ENCODE measurements around the gene TXNIP.

DNA sequence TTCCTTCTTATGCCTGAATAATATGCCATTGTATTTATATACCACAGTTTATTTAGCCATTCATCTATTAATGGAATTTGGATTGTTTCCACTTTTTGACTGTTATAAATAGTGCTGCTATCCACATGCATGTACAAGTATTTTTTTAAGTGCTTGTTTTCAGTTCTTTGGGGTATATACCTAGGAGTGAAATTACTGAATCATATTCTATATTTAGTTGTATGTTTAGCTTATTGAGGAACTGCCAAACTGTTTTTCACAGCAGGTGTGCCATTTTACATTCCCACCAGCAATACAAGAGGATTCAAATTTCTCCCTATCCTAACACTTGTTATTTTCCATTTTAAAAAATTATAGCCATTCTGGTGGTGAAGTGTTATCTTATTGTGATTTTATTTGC, 32.7 kb upstream of the TXNIP start:
- TF ChIP-seq, protein P1, sequence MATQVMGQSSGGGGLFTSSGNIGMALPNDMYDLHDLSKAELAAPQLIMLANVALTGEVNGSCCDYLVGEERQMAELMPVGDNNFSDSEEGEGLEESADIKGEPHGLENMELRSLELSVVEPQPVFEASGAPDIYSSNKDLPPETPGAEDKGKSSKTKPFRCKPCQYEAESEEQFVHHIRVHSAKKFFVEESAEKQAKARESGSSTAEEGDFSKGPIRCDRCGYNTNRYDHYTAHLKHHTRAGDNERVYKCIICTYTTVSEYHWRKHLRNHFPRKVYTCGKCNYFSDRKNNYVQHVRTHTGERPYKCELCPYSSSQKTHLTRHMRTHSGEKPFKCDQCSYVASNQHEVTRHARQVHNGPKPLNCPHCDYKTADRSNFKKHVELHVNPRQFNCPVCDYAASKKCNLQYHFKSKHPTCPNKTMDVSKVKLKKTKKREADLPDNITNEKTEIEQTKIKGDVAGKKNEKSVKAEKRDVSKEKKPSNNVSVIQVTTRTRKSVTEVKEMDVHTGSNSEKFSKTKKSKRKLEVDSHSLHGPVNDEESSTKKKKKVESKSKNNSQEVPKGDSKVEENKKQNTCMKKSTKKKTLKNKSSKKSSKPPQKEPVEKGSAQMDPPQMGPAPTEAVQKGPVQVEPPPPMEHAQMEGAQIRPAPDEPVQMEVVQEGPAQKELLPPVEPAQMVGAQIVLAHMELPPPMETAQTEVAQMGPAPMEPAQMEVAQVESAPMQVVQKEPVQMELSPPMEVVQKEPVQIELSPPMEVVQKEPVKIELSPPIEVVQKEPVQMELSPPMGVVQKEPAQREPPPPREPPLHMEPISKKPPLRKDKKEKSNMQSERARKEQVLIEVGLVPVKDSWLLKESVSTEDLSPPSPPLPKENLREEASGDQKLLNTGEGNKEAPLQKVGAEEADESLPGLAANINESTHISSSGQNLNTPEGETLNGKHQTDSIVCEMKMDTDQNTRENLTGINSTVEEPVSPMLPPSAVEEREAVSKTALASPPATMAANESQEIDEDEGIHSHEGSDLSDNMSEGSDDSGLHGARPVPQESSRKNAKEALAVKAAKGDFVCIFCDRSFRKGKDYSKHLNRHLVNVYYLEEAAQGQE (IDR thresholded peaks at IDR 0.05; ENCODE audit: unreplicated experiment): no peak
- TF ChIP-seq JUNB (IDR thresholded peaks at IDR 0.05; ENCODE audit: unreplicated experiment): no peak
- TF ChIP-seq EZH2 (IDR thresholded peaks at IDR 0.05; ENCODE audit: low read depth, unreplicated experiment): no peak
- TF ChIP-seq CREB1 (CRISPR knock-in tag; IDR thresholded peaks at IDR 0.05; ENCODE audit: low read depth): no peak
- TF ChIP-seq, protein P2, sequence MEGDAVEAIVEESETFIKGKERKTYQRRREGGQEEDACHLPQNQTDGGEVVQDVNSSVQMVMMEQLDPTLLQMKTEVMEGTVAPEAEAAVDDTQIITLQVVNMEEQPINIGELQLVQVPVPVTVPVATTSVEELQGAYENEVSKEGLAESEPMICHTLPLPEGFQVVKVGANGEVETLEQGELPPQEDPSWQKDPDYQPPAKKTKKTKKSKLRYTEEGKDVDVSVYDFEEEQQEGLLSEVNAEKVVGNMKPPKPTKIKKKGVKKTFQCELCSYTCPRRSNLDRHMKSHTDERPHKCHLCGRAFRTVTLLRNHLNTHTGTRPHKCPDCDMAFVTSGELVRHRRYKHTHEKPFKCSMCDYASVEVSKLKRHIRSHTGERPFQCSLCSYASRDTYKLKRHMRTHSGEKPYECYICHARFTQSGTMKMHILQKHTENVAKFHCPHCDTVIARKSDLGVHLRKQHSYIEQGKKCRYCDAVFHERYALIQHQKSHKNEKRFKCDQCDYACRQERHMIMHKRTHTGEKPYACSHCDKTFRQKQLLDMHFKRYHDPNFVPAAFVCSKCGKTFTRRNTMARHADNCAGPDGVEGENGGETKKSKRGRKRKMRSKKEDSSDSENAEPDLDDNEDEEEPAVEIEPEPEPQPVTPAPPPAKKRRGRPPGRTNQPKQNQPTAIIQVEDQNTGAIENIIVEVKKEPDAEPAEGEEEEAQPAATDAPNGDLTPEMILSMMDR (conservative IDR thresholded peaks at IDR 0.05; ENCODE audit: low read depth in 2 of 2): no peak
- no peak for TF ChIP-seq EZH2phosphoT487 (IDR thresholded peaks at IDR 0.05; ENCODE audit: unreplicated experiment)
- TF ChIP-seq POLR2AphosphoS5 (IDR thresholded peaks at IDR 0.05; ENCODE audit: low read depth): no peak
- TF ChIP-seq ETS1 (IDR thresholded peaks at IDR 0.05): no peak
- no peak for TF ChIP-seq ZNF462 (CRISPR knock-in tag; IDR thresholded peaks at IDR 0.05)
